ENCODE measurements around the gene DGCR6L. TPM values are rescaled to one million over a fixed set of nuclear protein-coding genes. Genes with fewer than 3 reads are reported as not detected.

The DGCR6L gene
- total and polyA plus RNA-seq, 2 donors (not counting 1 experiment from before 2014, with no cell fraction given): 26.2 to 53.2 TPM

DNA sequence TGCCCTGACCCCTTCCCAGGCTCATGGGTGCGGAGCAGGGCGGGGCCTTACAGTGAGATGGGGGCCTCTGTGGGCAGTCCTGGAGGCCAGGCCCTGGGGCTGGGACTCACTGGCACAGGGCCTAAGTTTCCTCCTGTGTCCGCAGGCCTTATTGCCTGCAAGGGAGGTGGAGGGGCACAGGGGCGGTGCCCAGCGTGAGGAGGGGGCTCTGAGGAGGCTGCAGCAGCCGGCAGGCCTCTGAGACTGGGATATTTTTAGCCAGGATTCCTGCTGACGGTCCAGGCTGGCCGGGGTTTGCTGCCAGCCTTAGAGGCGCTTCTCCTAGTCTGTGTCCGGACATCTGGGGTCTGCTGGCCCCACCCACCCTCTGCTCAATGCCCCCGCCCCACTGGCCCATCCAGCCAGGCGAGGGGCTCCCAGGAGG is 46.1 kb downstream of the DGCR6L start:
- Histone ChIP-seq H3K27ac (ENCODE audit: insufficient read depth, low read length) (no peak overlapping the region), H3K9ac (ENCODE audit: insufficient read depth, low read length) (no peak overlapping the region), H3K4me1 (ENCODE audit: control insufficient read depth, extremely low read depth, insufficient read depth, low read length) (no peaks in the 10 kb centered on the region), H3K27me3 (ENCODE audit: control insufficient read depth, insufficient read depth, low read length) (no peaks in the 10 kb centered on the region), H4K20me1 (ENCODE audit: control insufficient read depth, extremely low read depth, insufficient read depth, low read length) (no peaks in the 10 kb centered on the region), H3K4me3 (replicated peaks in 1 of 4; ENCODE audit: control extremely low read depth in 1 of 4, insufficient read depth in 1 of 4, low read depth in 3 of 4, low read length in 4 of 4) (no peak overlapping the region), H3K79me2 (ENCODE audit: control insufficient read depth, insufficient read depth, low read length) (no peaks in the 10 kb centered on the region), H2AFZ (ENCODE audit: low read length) (no peak overlapping the region), H3K36me3 (ENCODE audit: control insufficient read depth, insufficient read depth, low read length) (no peaks in the 10 kb centered on the region), H3K4me2 (ENCODE audit: extremely low read depth, insufficient read depth, low read length) (no peak overlapping the region), H3K9me3 (ENCODE audit: control insufficient read depth, insufficient read depth, low read depth, low read length) (no peaks in the 10 kb centered on the region)
- DNase-seq (ENCODE audit: low read depth in 2 of 2): no peak
- TF ChIP-seq, protein P1, sequence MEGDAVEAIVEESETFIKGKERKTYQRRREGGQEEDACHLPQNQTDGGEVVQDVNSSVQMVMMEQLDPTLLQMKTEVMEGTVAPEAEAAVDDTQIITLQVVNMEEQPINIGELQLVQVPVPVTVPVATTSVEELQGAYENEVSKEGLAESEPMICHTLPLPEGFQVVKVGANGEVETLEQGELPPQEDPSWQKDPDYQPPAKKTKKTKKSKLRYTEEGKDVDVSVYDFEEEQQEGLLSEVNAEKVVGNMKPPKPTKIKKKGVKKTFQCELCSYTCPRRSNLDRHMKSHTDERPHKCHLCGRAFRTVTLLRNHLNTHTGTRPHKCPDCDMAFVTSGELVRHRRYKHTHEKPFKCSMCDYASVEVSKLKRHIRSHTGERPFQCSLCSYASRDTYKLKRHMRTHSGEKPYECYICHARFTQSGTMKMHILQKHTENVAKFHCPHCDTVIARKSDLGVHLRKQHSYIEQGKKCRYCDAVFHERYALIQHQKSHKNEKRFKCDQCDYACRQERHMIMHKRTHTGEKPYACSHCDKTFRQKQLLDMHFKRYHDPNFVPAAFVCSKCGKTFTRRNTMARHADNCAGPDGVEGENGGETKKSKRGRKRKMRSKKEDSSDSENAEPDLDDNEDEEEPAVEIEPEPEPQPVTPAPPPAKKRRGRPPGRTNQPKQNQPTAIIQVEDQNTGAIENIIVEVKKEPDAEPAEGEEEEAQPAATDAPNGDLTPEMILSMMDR (conservative IDR thresholded peaks at IDR 0.05 in 1 of 2, IDR thresholded peaks at IDR 0.05 in 1 of 2; ENCODE audit: low read depth in 1 of 2, low read length in 2 of 2): no peak
- no peak for TF ChIP-seq EZH2 (IDR thresholded peaks at IDR 0.05; ENCODE audit: low read length, missing control alignments)

DNA sequence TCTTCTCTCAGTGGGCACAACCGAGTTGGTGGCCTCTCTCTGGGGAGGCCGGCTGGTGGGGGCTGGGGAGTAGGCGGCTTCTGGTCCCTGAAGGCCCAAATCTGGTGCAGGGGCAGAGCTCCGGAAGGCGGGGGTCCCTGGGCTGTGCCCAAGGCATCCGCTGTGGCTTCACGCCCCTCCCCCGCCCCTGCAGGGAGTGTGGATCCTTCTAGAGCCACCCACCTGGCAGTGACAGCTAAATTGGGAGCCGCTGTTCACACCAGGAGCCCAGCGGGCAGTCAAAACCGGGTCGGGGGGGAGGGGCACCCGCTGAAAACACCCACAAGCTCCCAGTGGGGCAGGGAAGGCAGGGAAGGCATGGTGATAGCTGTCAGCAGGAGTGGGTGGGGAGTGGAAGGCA is 47.2 kb downstream of the DGCR6L start:
- no peak overlapping the region for H3K4me3 ChIP-seq (replicated peaks in 1 of 4; ENCODE audit: control extremely low read depth in 1 of 4, insufficient read depth in 1 of 4, low read depth in 3 of 4, low read length in 4 of 4)
- no peak overlapping the region for H3K4me2 ChIP-seq (ENCODE audit: extremely low read depth, insufficient read depth, low read length)
- H3K27me3 ChIP-seq (ENCODE audit: control insufficient read depth, insufficient read depth, low read length): no peaks in the 10 kb centered on the region
- H3K27ac ChIP-seq (ENCODE audit: insufficient read depth, low read length): no peak overlapping the region
- no peak for DNase-seq (ENCODE audit: low read depth in 2 of 2)
- no peaks in the 10 kb centered on the region for H4K20me1 ChIP-seq (ENCODE audit: control insufficient read depth, extremely low read depth, insufficient read depth, low read length)
- no peak overlapping the region for H2AFZ ChIP-seq (ENCODE audit: low read length)
- H3K79me2 ChIP-seq (ENCODE audit: control insufficient read depth, insufficient read depth, low read length): no peaks in the 10 kb centered on the region
- H3K36me3 ChIP-seq (ENCODE audit: control insufficient read depth, insufficient read depth, low read length): no peaks in the 10 kb centered on the region
- no peaks in the 10 kb centered on the region for H3K4me1 ChIP-seq (ENCODE audit: control insufficient read depth, extremely low read depth, insufficient read depth, low read length)
- TF ChIP-seq EZH2 (IDR thresholded peaks at IDR 0.05; ENCODE audit: low read length, missing control alignments): no peak
- TF ChIP-seq, protein P1 (conservative IDR thresholded peaks at IDR 0.05 in 1 of 2, IDR thresholded peaks at IDR 0.05 in 1 of 2; ENCODE audit: low read depth in 1 of 2, low read length in 2 of 2): no peak
- H3K9ac ChIP-seq (ENCODE audit: insufficient read depth, low read length): no peak overlapping the region
- no peaks in the 10 kb centered on the region for H3K9me3 ChIP-seq (ENCODE audit: control insufficient read depth, insufficient read depth, low read depth, low read length)

GRCh38 chr22:20272174-20272573 is 47.7 kb downstream of the DGCR6L start:
- H3K9me3 ChIP-seq (ENCODE audit: control insufficient read depth, insufficient read depth, low read depth, low read length): no peaks in the 10 kb centered on the region
- no peak overlapping the region for H2AFZ ChIP-seq (ENCODE audit: low read length)
- TF ChIP-seq, protein P1 (conservative IDR thresholded peaks at IDR 0.05 in 1 of 2, IDR thresholded peaks at IDR 0.05 in 1 of 2; ENCODE audit: low read depth in 1 of 2, low read length in 2 of 2): no peak
- TF ChIP-seq EZH2 (IDR thresholded peaks at IDR 0.05; ENCODE audit: low read length, missing control alignments): no peak
- no peak overlapping the region for H3K4me2 ChIP-seq (ENCODE audit: extremely low read depth, insufficient read depth, low read length)
- H3K4me3 ChIP-seq (replicated peaks in 1 of 4; ENCODE audit: control extremely low read depth in 1 of 4, insufficient read depth in 1 of 4, low read depth in 3 of 4, low read length in 4 of 4): no peak overlapping the region
- no peak for DNase-seq (ENCODE audit: low read depth in 2 of 2)
- H3K9ac ChIP-seq (ENCODE audit: insufficient read depth, low read length): no peak overlapping the region
- H3K27ac ChIP-seq (ENCODE audit: insufficient read depth, low read length): no peak overlapping the region
- H3K4me1 ChIP-seq (ENCODE audit: control insufficient read depth, extremely low read depth, insufficient read depth, low read length): no peaks in the 10 kb centered on the region
- no peaks in the 10 kb centered on the region for H3K36me3 ChIP-seq (ENCODE audit: control insufficient read depth, insufficient read depth, low read length)
- H3K27me3 ChIP-seq (ENCODE audit: control insufficient read depth, insufficient read depth, low read length): no peaks in the 10 kb centered on the region
- no peaks in the 10 kb centered on the region for H3K79me2 ChIP-seq (ENCODE audit: control insufficient read depth, insufficient read depth, low read length)
- H4K20me1 ChIP-seq (ENCODE audit: control insufficient read depth, extremely low read depth, insufficient read depth, low read length): no peaks in the 10 kb centered on the region

Data from fibroblast of lung (primary cell).